K562 (cell line): ENCODE measurements around the gene PRR15L. TPM values are rescaled to one million over a fixed set of nuclear protein-coding genes. Genes with fewer than 3 reads are reported as not detected.

Experiments
- ATAC-seq: fragments of 200-7000 bp; cut with Tn5 transposase; 3 replicates; pipeline ENCODE4 v1.9.1; 2020; ENCODE audit warnings: moderate library complexity
- BruUV-seq: library from RNA; stranded (reverse); fragments of 400-500 nt; replicated peaks from 2 replicates; lab custom pipeline; 2021; lab: Mats Ljungman, UMichigan
- CTCF ChIA-PET: fragments of 300-600 bp; formaldehyde crosslinking; extraction: SDS; loops from one replicate; lab custom pipeline; 2021; ENCODE audit warnings: low intra/inter-chr PET ratio; lab: Yijun Ruan, JAX
- POLR2A ChIA-PET: fragments of 300-600, 350-650 bp; sonication (Branson Sonifier 250); formaldehyde crosslinking; extraction: SDS; loops from one replicate; lab custom pipeline; 2021; ENCODE audit warnings: antibody characterized with exemption, inconsistent platforms; lab: Yijun Ruan, JAX
- DNase-seq, 4 experiments: peaks; one replicate each; pipeline versions ENCODE4 v3.0.0 to v3.0.0-alpha.2; 2011 to 2018; ENCODE audit warnings: low spot score in 3 of 4, mixed read lengths in 3 of 4; ENCODE audit errors: extremely low read depth in 1 of 4
- FAIRE-seq: peaks from 2 replicates; lab custom pipeline; 2011; peaks lifted over from hg19 to GRCh38; lab: Jason Lieb, UNC
- H2AFZ ChIP-seq: 2 replicates; pipeline ENCODE4 v1.6.0; 2011; ENCODE audit warnings: low read depth, low read length, control low read depth, inconsistent platforms
- H3K27ac ChIP-seq: fragments of 200-600 bp; 3 replicates; pipeline ENCODE4 v1.8.0; 2011; ENCODE audit warnings: low read depth, mild to moderate bottlenecking, control low read depth, inconsistent platforms, low read length, moderate library complexity, mixed read lengths; ENCODE audit errors: extremely low read depth
- H3K27me3 ChIP-seq, 2 experiments: fragments of 300-600 bp in 1 of 2; 2 replicates in 1 of 2; 3 replicates in 1 of 2; pipeline versions ENCODE4 v1.6.0 to v1.8.0; 2011; ENCODE audit warnings: inconsistent platforms in 2 of 2, low read length in 2 of 2, mild to moderate bottlenecking in 1 of 2, mixed read lengths in 1 of 2, moderate library complexity in 1 of 2; ENCODE audit not compliant: control insufficient read depth in 2 of 2, insufficient read depth in 2 of 2
- H3K36me3 ChIP-seq: fragments of 300-600 bp; 3 replicates; pipeline ENCODE4 v1.8.0; 2011; ENCODE audit warnings: mild to moderate bottlenecking, low read length, inconsistent platforms; ENCODE audit not compliant: control insufficient read depth, insufficient read depth
- H3K4me1 ChIP-seq, 2 experiments: fragments of 200-600 bp in 1 of 2; replicated peaks in 1 of 2; 2 replicates in 1 of 2; 3 replicates in 1 of 2; pipeline versions ENCODE4 v1.5.1 to v1.8.0; 2011; ENCODE audit warnings: inconsistent platforms in 2 of 2, low read length in 2 of 2, mild to moderate bottlenecking in 1 of 2, mixed read lengths in 1 of 2, moderate library complexity in 1 of 2; ENCODE audit not compliant: control insufficient read depth in 2 of 2, insufficient read depth in 2 of 2
- H3K4me2 ChIP-seq: 2 replicates; pipeline ENCODE4 v1.6.1; 2011; ENCODE audit warnings: low read length, control low read depth, inconsistent platforms, mixed read lengths; ENCODE audit not compliant: insufficient read depth
- H3K4me3 ChIP-seq: fragments of 200-600 bp; sonication (generic), shearing (Covaris generic); 2 replicates; pipeline ENCODE4 v1.5.1; 2016; ENCODE audit warnings: control low read depth, inconsistent platforms
- H3K79me2 ChIP-seq: fragments of 200-600 bp; 3 replicates; pipeline ENCODE4 v1.8.0; 2011; ENCODE audit warnings: low read length, inconsistent platforms; ENCODE audit not compliant: control insufficient read depth, insufficient read depth
- H3K9ac ChIP-seq, 2 experiments: 2 replicates each; pipeline versions ENCODE4 v1.6.0 to v1.6.1; 2011; ENCODE audit warnings: low read depth in 2 of 2, low read length in 2 of 2, control low read depth in 1 of 2, inconsistent platforms in 1 of 2, mild to moderate bottlenecking in 1 of 2, mixed read lengths in 1 of 2; ENCODE audit not compliant: insufficient read depth in 1 of 2
- H3K9me1 ChIP-seq: one replicate; pipeline ENCODE4 v1.6.0; 2011; ENCODE audit warnings: inconsistent platforms, mild to moderate bottlenecking, low read length, moderate library complexity; ENCODE audit not compliant: control insufficient read depth, insufficient read depth
- H3K9me3 ChIP-seq: replicated peaks from 2 replicates; pipeline ENCODE4 v1.5.1; 2011; ENCODE audit warnings: low read depth, low read length, inconsistent platforms; ENCODE audit not compliant: control insufficient read depth, insufficient read depth
- H4K20me1 ChIP-seq: replicated peaks from 2 replicates; pipeline ENCODE4 v1.6.1; 2011; ENCODE audit warnings: low read length, inconsistent platforms, mixed read lengths; ENCODE audit not compliant: control insufficient read depth, insufficient read depth
- MIER1 ChIP-seq: fragments of 450-650 bp; IDR thresholded peaks from 2 replicates; pipeline ENCODE4 v1.6.1; 2016; ENCODE audit warnings: antibody characterized with exemption, mild to moderate bottlenecking, low read depth
- MTA2 ChIP-seq: fragments of 450-650 bp; IDR thresholded peaks from 2 replicates; pipeline ENCODE4 v1.6.1; 2016; ENCODE audit warnings: low read depth
- NCOR1 ChIP-seq: fragments of 450-650 bp; IDR thresholded peaks from 2 replicates; pipeline ENCODE4 v1.6.1; 2016; ENCODE audit warnings: mild to moderate bottlenecking, moderate library complexity
- OTX1 ChIP-seq: fragments of 450-650 bp; formaldehyde crosslinking; IDR thresholded peaks from 2 replicates; pipeline ENCODE4 v1.4.0; 2022; ENCODE audit warnings: mild to moderate bottlenecking
- ZKSCAN8 ChIP-seq: fragments of 200-800 bp; sonication (Bioruptor generic); IDR thresholded peaks from 2 replicates; pipeline ENCODE4 v1.6.1; 2016; ENCODE audit warnings: missing genetic modification characterization, missing compliant biosample characterization
- ZNF695 ChIP-seq: fragments of 450-650 bp; formaldehyde crosslinking; IDR thresholded peaks from 2 replicates; pipeline ENCODE4 v1.4.0; 2020; ENCODE audit warnings: mild to moderate bottlenecking, moderate library complexity
- WGBS: fragments of 100-300 bp; shearing (Covaris generic); methylation state at CpG from one replicate; pipeline ENCODE4 v1.1.6; 2016; ENCODE audit warnings: low coverage, mixed read lengths; ENCODE audit not compliant: insufficient coverage; ENCODE audit errors: missing lambda C conversion rate; 5-methylcytosine and 5-hydroxymethylcytosine counted together
- in situ Hi-C: fragments of 300-500 bp; cut with MboI; formaldehyde crosslinking; loops from 4 replicates; pipeline ENCODE4 v1.15.0; 2018; ENCODE audit warnings: inconsistent platforms, mixed read lengths
- intact Hi-C: fragments of 100-400 bp; cut with micrococcal nuclease; formaldehyde crosslinking; loops from 2 replicates; pipeline ENCODE4 v1.14.2; 2022
- polyA plus RNA-seq, 8 experiments: library from polyadenylated mRNA; depleted of rRNA in 4 of 8; stranded (reverse) in 5 of 8; unstranded in 3 of 8; fragments of >200 nt; fragmentation: Nextera tagmentation in 2 of 8; fragmentation: Illumina TruSeq in 1 of 8; extraction: Ambion mirVana in 2 of 8; extraction: Trizol in 1 of 8; gene quantifications; 2 replicates each; pipeline versions ENCODE4 v1.2.1 to v1.2.3, GENCODE V29; 2011 to 2014; ENCODE audit warnings: inconsistent platforms in 1 of 8, missing spikeins in 1 of 8
- total RNA-seq, 7 experiments: library from RNA; depleted of rRNA in 6 of 7; stranded (reverse); fragments of >200 nt in 6 of 7; fragmentation: Illumina TruSeq in 2 of 7; extraction: Trizol in 2 of 7; gene quantifications; 2 replicates each; pipeline versions ENCODE4 v1.2.1 to v1.2.3, GENCODE V29; 2011 to 2021; ENCODE audit warnings: low replicate concordance in 1 of 7
- TF ChIP-seq, protein P1 (sequence below): fragments of 250-450 bp; sonication (Bioruptor Pico); IDR thresholded peaks from 2 replicates; pipeline ENCODE4 v1.5.0; 2021; ENCODE audit warnings: mild to moderate bottlenecking, borderline replicate concordance

The PRR15L gene
- total and polyA plus RNA-seq, 9 of the 15 experiments (the other 6 are each of a cell fraction or from before 2014, with no cell fraction given): 0.03 TPM; not detected in 8

GRCh38 chr17:47993031-47993564 is 35.4 kb upstream of the PRR15L start:
- Histone ChIP-seq H3K4me1 (peaks cover 32 to 39% of the 10 kb centered on the region in 2 experiments), H3K4me2 (no peak overlapping the region), H3K27me3 (no peaks in the 10 kb centered on the region), H3K9ac (no peak overlapping the region), H2AFZ (no peak overlapping the region; the same call in 1 of the 2 replicates), H3K79me2 (no peaks in the 10 kb centered on the region), H4K20me1 (no peaks in the 10 kb centered on the region), H3K9me1 (no peaks in the 10 kb centered on the region), H3K9me3 (no peaks in the 10 kb centered on the region), H3K27ac (no peak overlapping the region), H3K36me3 (no peaks in the 10 kb centered on the region), H3K4me3 (no peak overlapping the region)
- FAIRE-seq (peak; percentile 11), ATAC-seq (no peak), DNase-seq (no peak)
- in situ Hi-C loops: no loop called here
- TF ChIP-seq ZKSCAN8 (CRISPR knock-in tag) (no peak), MTA2 (no peak), ZNF695 (CRISPR knock-in tag) (no peak), NCOR1 (no peak), OTX1 (CRISPR knock-in tag) (no peak), MIER1 (no peak)
- TF ChIP-seq, protein P1, sequence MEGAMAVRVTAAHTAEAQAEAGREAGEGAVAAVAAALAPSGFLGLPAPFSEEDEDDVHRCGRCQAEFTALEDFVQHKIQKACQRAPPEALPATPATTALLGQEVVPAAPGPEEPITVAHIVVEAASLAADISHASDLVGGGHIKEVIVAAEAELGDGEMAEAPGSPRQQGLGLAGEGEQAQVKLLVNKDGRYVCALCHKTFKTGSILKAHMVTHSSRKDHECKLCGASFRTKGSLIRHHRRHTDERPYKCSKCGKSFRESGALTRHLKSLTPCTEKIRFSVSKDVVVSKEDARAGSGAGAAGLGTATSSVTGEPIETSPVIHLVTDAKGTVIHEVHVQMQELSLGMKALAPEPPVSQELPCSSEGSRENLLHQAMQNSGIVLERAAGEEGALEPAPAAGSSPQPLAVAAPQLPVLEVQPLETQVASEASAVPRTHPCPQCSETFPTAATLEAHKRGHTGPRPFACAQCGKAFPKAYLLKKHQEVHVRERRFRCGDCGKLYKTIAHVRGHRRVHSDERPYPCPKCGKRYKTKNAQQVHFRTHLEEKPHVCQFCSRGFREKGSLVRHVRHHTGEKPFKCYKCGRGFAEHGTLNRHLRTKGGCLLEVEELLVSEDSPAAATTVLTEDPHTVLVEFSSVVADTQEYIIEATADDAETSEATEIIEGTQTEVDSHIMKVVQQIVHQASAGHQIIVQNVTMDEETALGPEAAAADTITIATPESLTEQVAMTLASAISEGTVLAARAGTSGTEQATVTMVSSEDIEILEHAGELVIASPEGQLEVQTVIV (CRISPR knock-in tag): no peak
- ChIA-PET CTCF (no interaction called here), POLR2A (interaction anchor here (0.6 to 1.7 kb wide), 3 partner anchors 10 to 98 kb away, joined by 3 to 4 read pairs (median 4); no protein-coding TSS in a partner anchor)
- intact Hi-C loops: no loop called here
- BruUV-seq: no TSS peak
- 52% methylated on average over 9 of the region's 9 CpGs for WGBS
